ENCODE measurements around the gene OBSCN.

The OBSCN gene

DNA sequence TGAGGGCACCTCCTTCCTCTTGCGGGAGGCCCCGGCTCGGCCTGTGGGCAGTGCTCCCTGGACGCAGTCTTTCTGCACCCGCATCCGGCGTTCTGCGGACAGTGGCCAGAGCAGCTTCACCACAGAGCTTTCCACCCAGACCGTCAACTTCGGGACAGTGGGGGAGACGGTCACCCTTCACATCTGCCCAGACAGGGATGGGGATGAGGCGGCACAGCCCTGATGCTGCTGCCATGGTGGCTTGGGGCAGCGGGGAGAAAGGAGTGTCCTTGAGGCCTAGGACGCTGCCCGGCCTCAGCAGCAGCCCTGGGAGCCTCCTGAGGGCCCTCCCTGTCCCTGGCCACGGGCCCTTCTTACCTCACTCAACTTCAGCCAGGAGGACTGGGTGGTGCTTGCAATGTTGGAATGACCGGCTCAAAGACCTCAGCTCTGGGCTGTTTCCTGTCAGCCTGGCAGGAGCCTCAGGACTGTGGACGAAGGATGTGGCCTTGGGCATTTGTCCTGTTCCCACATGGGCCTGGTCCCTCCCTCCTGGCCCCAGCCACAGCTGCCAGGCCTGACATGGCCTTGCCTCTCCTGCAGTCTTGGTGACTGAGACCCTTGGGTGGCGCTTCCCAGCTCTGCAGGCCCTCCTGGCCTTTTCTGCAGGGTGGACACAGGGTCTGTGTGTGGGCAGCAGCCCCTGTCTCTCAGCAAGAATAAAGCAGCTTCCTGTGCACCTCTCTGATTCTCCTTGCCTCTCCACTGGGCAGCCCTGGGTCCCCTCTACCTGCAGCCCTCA is 152.9 kb downstream of the OBSCN start:
- DNase-seq: no peak

GRCh38 chr1:228361314-228362140 is 153.7 kb downstream of the OBSCN start:
- DNase-seq: no peak

GRCh38 chr1:228362141-228362883 is 154.5 kb downstream of the OBSCN start:
- no peak for DNase-seq

- DNase-seq: no peak
These were observed 155.1 kb downstream of the OBSCN start for GRCh38 chr1:228362884-228363450.

- no peak for DNase-seq
These were observed 155.8 kb downstream of the OBSCN start for GRCh38 chr1:228363686-228364067.

DNA sequence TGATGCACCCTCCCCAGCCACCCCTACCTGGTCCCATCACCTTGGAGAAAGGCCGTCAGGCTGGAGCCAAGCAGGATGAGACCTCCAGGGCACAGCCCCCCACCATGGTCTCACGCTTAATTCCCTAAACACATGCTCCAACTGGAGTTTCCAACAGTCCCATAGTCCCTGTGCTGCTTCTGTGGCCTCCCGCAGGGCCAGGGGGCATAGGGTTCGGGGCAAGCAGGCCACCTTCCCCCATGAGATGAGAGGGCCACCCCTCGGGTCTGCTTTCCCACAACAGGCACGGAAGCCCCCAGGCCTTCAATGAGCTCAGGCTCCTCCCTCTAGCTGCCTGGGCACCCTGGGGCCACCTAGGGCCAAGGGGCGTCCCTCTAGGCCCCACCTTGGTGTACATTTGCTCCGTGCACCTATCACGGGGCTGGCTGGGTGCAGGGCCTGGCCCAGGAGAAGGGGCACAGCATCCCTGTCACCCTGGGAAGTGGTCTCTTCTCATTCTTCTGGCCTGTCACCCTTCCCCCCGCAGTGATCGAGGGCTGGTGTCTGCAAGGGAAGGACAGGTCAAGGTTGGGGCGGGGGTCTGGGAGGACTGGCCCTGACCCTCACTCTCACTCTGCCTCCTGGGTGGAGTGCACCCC is 156.3 kb downstream of the OBSCN start:
- no peak for DNase-seq

- DNase-seq: no peak
These were observed 156.9 kb downstream of the OBSCN start for GRCh38 chr1:228364706-228365213.

DNA sequence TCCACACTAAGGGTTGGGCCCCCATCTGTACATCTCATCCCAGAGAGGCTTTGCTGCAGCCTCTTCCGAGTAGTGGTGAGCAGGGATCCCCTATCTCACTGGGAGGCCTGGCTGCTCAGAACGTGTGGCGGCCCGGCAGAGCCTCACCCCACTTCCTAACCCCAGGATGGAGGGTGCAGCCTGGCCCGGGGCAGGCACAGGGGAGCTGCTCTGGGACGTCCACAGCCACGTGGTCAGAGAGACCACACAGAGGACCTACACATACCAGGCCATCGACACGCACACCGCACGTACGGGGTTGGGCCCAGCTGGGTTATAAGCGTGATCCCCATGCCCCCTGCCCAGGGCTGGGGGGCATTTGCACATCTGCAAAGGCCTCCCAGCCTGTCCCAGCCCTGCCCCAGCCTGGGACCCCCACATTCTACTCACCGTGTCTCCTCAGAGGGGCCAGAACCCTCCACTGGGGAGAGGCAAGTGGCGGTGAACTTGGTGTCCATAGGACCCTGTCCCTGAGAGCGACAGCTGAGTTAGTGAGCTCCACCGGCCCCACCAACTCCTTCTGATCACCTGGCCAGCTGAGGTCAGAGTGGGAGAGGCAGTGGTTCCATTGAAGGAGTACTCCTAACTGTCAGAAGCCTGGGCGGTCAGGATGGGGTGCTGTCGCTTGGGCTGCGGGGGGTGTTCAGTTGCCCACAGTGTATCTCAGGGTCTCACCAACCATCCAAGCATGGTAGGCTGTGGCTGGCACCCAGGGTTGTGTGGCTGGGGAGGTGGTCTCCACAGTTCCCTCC is 157.6 kb downstream of the OBSCN start:
- no peak for DNase-seq

GRCh38 chr1:228366062-228366865 is 158.4 kb downstream of the OBSCN start:
- no peak for DNase-seq

DNA sequence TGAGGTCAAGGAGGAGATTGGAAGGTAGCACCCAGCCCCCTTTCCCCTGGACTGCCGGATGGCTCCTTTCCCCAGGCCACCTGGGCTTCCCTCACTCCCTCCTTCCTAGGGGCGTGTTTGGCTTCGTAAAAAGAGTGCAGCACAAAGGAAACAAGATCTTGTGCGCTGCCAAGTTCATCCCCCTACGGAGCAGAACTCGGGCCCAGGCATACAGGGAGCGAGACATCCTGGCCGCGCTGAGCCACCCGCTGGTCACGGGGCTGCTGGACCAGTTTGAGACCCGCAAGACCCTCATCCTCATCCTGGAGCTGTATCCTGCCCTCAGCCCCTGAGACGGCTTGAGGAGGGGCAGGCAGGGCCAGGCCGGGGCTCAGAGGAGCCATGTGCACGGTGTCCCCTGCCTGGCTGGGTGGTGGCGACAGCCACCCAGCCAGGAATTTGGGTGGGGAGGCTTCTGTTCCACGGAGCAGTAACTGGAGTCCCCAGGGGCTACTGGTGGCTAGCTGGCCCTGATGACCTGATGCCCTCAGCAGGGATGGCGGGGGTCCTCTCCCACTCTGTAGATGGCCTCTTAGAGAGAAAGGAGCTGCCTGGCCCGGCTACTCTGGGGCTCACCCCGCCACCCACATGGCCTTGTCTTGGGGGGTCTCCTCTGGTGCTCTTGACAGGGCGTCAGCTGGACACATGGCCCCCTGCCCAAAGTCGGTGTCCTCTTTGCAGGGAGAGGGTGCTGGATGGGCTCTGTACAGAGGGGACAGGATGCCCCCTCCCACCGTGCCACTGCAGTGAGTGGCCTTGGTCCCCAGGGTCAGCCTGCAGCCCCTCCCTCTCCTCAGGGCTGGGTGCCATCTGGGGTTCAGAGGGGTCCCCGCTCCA is 159.3 kb downstream of the OBSCN start:
- DNase-seq: no peak

DNA sequence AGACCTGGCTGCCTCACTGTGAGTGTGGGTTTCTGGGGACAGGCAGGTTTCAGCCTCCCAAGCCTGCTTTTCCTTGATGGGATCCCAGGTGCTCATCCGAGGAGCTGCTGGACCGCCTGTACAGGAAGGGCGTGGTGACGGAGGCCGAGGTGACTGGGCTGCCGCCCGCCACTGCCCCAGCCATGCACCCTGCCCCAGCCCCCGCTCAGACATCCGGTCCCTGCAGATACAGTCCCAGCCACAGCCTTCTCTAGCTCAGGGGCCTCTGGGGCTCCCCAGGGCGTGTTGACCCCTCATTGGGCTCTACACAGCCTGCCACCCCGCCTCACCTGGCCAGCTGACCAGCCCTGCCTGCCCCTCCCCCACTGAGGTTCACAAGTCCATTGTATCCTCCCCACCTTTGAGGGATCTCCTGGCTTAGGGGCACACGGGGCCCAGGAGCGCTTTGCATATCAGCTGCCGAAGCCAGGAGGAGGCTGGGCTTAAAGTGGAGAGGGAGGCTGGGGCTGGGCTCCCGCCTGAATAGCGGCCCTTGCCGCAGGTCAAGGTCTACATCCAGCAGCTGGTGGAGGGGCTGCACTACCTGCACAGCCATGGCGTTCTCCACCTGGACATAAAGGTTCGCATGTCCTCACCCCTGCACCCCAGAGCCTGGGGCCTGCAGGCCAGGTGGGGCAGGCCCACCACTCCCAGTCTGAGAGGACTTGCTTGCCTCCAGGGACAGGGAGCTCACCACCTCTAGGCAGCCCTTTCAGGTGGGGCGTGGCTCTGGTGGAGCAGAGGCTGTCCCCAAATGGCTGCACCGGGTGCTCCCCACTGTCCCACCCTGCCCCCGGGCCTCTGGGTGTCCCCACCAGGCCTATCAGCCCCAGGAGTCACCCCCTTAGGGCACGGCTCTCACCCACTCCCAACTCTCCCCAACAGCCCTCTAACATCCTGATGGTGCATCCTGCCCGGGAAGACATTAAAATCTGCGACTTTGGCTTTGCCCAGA is 160.3 kb downstream of the OBSCN start:
- no peak for DNase-seq

DNA sequence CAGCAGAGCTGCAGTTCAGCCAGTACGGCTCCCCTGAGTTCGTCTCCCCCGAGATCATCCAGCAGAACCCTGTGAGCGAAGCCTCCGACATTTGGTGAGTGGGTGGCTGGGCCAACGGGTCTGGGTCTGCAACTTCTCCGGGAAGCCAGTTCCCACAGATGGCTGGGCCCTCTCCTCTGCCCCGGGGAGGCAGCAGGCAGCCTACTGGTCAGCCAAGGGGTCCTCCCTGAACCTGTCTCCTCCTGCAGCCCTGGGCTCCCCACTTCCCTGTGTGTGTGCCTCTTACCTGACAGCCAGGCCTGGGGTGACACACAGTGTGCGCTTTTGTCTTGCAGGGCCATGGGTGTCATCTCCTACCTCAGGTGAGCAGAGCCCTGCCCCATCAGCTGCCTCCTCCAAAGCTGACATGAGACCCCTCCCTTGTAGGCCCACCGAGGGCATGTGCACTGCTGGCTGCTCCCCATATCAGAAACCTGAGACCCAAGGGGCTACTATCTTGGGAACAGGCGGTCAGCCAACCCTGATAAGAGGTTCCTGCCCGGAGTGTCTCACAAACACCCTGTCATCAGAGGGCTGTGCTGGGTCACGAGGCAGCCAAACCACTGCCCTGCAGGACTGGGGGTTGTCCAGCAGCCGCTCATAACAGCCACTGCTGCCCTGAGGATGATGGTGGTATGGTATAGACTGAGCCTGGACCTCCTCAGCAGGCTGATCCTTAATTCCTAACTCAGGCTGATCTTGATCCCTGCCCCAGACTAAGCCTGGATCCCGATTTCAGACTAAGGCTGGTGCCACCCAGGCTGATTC is 161.2 kb downstream of the OBSCN start:
- no peak for DNase-seq

- no peak for DNase-seq
These were observed 162.0 kb downstream of the OBSCN start for GRCh38 chr1:228369608-228370438.

GRCh38 chr1:228370439-228370940 is 162.6 kb downstream of the OBSCN start:
- DNase-seq: no peak

DNA sequence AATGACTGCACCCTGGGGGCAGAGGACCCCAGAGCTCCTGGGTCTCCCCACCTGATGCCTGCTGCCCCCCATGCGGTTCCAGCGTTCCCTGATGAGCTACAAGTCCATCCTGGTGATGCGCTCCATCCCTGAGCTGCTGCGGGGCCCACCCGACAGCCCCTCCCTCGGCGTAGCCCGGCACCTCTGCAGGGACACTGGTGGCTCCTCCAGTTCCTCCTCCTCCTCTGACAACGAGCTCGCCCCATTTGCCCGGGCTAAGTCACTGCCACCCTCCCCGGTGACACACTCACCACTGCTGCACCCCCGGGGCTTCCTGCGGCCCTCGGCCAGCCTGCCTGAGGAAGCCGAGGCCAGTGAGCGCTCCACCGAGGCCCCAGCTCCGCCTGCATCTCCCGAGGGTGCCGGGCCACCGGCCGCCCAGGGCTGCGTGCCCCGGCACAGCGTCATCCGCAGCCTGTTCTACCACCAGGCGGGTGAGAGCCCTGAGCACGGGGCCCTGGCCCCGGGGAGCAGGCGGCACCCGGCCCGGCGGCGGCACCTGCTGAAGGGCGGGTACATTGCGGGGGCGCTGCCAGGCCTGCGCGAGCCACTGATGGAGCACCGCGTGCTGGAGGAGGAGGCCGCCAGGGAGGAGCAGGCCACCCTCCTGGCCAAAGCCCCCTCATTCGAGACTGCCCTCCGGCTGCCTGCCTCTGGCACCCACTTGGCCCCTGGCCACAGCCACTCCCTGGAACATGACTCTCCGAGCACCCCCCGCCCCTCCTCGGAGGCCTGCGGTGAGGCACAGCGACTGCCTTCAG is 163.3 kb downstream of the OBSCN start:
- DNase-seq: no peak
